HG03066 (cell line): Measurements from ENCODE around the gene RGP1.

Experiments
- ATAC-seq: cut with Tn5 transposase; IDR thresholded peaks from one replicate; pipeline ENCODE4 v1.9.1; 2021; ENCODE audit warnings: low read depth; ENCODE audit not compliant: unreplicated experiment

Gene RGP1

DNA sequence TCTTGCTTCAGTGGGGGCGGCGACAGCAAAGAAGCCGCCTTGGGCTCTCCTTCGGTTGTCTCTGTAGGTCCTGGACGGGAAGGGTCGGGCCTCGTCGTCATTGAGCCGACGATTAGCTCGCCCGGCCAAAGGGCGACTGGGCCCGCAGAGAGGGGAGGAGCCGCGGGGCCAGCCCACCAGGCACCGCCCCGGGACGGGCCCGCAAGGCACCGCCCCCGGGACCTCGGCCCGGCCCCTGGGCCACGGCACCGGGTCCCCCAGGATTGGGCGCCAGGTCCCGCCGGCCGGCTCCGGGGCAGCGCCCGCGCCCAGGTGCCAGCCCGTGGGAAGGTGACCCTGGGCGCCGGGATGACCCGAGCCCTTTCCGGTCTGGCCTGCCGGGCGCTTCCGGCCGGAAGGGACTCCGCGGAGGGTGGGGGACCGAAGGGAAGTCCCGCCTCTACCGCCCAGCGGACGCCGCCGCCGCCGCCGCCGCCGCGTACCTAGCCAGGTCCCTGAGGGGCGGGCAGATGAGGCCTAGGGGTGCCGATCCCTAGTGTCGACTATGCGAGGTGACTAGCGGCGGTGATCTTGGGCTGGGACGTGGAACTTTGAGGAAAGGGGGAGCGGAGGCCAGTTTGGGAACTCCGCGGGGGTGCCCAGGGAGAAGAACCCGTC is at the start of gene RGP1, which contains the start of gene GBA2:
Gene RGP1 (plus strand): TSS at position 430 of the 657 bp plus-strand sequence. CDS start 469 bp downstream, outside the sequence.
Gene GBA2 (minus strand): TSS at position 371 of the 657 bp plus-strand sequence. CDS start 524 bp downstream, outside the sequence.
- ATAC-seq: peak; percentile 66

DNA sequence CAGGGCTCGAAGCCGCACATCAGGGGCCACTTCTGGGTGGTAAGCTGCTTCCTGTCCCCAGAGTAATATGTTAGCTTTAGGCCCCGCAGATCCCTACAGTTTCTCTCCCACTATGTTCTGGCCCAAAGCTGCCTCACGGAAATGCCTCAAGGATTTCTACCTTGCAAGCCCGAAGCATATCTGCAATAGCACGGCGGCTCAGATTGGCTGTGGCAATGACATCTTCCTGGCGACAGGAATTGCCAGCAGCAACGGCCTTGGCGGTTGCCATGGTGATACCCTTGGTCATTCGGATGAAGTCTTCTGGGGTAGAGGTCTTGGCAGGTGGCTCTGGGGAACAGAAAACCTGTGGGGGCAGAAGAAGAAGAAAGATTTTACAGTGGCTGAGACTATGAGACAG is 49.1 kb upstream of the RGP1 start:
- no peak for ATAC-seq

DNA sequence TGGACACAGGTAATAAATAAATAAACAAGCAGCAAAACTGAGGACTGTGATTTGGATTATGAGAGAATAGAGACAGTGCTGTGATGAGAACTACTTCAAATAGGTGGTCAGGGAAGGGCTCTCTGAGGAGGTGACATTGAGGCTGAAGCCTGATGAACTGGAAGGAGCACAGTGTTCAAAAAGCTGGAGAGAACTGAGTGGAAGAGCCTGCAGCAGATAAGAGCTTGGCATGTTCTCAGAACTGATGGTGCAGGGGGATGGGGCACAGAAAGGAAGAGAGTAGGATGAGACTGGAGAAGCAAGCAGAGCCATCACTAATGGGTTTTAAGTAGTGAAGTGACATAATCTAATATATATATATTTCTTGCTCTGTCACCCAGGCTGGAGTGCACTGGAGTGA is 48.1 kb upstream of the RGP1 start:
- ATAC-seq: no peak

DNA sequence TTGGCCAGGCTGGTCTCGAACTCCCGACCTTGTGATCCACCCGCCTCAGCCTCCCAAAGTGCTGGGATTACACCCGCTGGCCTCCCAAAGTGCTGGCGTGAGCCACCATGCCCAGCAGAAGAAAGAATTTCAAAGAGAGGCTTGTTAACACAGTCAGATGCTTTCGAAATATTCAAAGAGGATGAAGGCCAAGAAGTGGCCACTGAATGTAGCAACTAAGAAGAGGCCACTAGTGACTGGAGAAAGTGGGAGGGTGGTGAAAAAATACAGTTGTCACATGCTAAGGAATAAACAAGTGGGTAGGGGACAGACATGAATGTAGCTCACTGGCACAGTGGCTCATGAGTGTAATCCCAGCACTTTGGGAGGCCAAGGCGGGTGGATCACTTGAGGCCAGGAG is 46.4 kb upstream of the RGP1 start:
- ATAC-seq: no peak

GRCh38 chr9:35703906-35704672 is 45.0 kb upstream of the RGP1 start:
- no peak for ATAC-seq

GRCh38 chr9:35705372-35705771 is 43.7 kb upstream of the RGP1 start:
- ATAC-seq: no peak

DNA sequence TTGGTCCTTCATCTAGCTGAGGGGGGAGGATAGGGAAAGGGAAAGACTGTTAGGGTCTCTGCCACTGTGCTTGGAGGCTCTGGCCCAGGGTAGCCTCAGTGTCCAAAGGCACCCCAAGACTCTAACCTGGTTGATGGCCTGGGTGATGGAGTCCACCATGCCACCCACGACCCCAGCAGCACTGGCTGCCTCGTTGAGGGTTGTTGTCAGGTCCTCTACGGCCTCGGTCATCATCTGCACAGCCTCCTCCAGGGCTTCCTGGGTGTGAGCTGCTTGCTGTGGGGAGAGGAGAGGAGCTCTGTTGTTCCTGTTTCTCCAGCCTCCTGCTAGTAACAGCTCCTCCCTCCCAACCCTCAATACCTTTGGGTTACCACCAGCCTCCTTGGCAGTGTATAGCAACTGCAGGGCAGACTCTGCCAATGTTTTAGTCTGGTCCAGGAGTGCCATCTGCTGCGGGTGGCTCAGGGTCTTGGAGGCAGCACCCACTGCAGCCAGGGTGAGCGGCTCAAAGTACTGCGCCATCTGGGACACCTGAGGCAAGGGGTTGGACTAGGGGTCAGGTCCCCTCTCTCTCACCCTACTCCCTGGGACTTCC is 43.2 kb upstream of the RGP1 start:
- ATAC-seq: no peak

- no peak for ATAC-seq
Observed at GRCh38 chr9:35706951-35707350, 42.1 kb upstream of the RGP1 start.

DNA sequence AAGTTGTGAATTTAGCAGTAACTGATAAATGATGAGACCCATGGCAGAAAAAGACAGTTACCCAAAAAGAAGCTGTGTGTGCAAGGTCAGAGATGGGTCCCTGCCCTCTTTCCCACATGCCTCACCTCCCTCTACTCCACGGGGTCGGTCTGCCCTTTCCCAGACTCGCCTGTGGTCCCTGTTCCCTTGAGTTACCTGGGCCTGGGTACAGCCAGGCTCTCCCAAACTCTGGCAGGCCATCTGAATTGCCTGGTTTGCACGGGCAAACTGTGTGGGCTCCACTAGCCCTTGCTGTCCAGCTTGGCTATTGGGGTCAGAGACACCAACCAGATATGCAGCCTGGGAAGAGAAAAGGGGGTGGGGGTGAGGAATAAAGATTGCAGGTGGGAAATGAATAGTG is 40.9 kb upstream of the RGP1 start:
- no peak for ATAC-seq

DNA sequence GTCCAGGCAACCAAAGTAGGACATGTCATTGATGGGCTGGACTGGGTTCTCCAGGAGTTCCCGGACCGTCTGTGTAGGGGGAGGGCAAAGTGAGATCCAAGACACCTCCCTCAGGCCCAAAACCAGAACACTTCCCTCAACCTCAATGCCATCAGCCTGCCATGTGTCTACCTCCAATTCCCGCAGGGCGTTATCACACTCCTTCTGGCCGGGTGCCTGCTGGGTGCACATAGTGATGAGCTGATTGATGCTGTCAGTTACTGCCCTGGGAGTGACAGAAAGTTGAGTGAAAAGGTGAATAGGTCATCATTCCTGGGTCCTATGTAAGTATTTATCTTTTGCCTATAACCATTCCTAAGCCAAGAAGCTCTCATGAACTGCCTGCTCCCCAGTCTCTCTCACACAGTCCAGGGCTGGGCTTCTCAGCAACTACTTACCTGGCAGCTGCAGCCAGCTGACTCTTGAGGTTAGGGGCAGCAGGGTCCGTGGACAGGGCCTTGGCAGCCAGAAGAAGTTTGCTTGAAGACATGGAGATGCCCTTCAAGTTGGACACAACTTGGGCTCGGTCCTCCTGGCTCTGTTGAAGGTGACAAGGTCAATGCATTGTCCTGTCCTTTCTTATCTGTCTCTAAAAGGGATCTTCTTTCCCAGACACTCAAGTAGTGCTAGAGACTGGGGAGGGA is 38.1 kb upstream of the RGP1 start:
- no peak for ATAC-seq

DNA sequence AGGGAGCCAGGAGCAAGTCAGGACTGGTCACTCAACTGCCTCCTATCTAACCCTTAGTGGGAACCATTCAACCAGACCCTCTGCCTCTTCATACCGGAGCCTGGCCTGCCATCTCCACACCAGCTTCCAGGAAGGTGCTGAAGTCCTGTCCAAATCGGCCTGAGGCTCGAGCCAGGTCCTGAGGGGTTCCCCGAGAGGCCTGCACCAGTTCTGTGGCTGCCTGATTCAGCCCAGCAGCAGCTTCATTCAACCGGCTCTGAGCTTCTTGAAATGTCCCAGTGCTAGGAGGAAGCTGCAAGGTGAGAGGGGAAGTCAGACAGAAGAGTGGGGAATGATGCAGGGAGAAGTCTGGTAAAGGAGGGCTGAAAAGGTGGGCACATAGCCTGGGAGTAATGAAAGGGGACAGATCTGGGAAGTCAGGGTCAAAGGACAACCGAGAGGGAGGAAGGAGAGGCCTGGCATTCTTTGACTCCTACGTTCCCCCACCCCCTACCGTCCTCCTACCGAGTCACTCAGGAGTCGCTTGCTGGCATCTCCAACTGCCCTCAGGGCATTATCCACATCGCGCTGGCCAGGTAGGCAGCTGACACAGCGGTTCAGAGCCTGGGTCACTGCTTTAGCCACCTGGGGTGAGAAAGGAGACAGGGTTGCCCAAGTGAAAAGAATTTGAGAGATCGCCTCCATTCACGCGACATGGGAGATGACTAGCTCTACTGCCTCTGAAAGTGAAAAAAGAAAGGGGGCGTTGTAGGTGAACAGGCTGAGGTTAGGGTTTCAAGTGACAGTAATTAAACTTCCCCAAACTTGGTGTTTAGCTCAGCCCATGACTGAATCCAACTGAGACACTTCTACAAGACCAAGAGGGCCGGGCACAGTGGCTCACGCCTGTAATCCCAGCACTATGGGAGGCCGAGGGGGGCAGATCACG is 37.3 kb upstream of the RGP1 start:
- no peak for ATAC-seq

DNA sequence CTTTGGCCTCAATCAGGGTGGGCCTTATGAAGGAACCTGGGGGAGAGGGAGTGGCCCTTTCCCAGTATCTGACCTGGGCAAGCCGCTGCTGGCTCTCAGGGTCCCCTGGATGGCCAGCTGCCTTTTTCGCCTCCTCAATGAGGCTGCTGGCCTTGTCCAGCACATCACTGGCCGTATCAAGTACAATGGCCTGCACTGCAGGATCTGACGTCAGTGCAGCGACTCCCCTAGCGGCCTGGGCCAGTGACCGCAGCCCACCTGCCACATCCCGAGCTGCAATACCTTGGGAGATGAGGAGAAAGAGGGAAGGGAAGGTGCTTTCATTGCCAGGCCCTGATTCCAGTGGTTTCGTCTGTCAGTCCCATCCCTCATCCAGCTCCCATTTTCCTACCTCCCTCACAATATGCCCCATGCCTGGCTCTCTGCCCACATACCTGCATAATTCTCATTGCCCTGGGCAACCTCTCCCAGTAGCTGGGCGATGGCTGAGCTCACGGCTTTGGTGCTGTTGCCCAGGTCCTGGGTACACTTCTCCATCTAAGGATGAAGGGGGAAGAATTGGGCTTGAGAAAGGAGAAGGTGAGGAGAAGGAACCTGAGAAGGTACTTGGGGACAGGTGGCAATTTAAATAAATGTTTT is 36.2 kb upstream of the RGP1 start:
- no peak for ATAC-seq

DNA sequence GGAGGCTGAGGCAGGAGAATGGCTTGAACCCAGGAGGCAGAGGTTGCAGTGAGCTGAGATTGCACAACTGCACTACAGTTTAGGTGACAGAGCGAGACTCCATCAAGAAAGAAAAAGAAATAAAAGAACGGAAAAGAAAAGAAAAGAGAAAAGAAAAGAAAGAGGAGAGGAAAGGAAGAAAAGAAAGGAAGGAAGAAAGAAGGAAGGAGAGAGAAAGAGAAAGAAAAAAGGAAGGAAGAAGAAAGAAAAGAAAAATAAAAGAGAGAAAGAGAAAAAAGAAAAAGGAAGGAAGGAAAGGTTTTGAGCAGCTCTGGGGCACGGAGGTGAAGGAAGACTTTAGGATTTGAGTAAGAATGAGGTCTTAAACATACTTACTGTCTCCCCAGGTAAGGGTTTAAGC is 35.5 kb upstream of the RGP1 start:
- no peak for ATAC-seq

- no peak for ATAC-seq
Observed at GRCh38 chr9:35714123-35714522, 35.0 kb upstream of the RGP1 start.

GRCh38 chr9:35714579-35715252 is 34.4 kb upstream of the RGP1 start:
- no peak for ATAC-seq

- no peak for ATAC-seq
Observed at GRCh38 chr9:35716230-35716629, 32.9 kb upstream of the RGP1 start.

DNA sequence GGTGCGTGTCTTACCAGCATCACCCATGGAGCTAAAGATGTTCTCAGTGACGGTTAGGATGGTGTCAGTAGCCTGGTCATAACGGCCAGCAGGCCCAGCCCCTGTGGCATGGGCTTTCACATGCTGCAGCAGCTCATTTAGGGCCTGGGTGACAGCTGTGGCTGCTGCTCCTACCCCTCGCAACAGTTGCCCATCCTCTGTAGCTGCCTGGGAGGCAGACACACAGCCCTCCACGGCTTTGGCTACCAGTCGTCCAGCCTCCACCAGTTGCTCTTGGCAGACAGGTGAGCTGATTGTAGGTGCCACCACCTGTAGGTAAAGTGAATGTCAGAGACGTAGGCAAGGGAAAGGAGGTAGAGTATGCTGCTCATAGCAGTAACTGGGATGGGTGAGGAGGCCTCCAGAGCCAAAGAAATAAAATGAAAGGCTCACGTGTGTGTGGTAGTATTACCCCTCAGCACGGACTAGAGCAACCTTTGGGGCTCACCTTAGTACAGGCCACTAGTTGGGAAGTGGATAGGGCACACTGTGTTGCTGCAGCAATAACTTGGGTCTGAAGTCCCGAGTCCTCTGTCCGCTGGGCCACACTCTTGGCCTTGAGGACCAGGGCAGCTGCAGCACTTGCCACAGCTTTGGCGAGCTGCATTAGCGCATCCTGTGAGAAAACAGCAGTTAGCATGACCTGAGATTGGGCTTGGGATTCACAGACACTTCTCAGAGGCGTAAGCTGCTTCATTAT is 31.8 kb upstream of the RGP1 start:
- no peak for ATAC-seq

GRCh38 chr9:35718721-35719511 is 30.2 kb upstream of the RGP1 start:
- ATAC-seq: no peak
